Measurements from ENCODE around the gene BRF1.

Gene BRF1

GRCh38 chr14:105333020-105333490 lies 32.3 kb upstream of the BRF1 start:
- no peaks in the 10 kb centered on the region for H3K4me1 ChIP-seq
- DNase-seq = peak; percentile 18
- no peak overlapping the region for H3K4me3 ChIP-seq (ENCODE audit: low read depth, low read length)
- no peaks in the 10 kb centered on the region for H3K9me3 ChIP-seq
- H3K36me3 ChIP-seq = no peaks in the 10 kb centered on the region; the same call in 1 of the 2 replicates
- H3K27me3 ChIP-seq = no peaks in the 10 kb centered on the region
- TF ChIP-seq CTCF (IDR thresholded peaks at IDR 0.05; ENCODE audit: low read depth, low read length) = no peak

GRCh38 chr14:105332350-105332874 lies 31.6 kb upstream of the BRF1 start:
- Histone ChIP-seq H3K4me1 (no peaks in the 10 kb centered on the region), H3K9me3 (no peaks in the 10 kb centered on the region), H3K27me3 (no peaks in the 10 kb centered on the region), H3K36me3 (no peaks in the 10 kb centered on the region; the same call in 1 of the 2 replicates), H3K4me3 (ENCODE audit: low read depth, low read length) (no peak overlapping the region)
- TF ChIP-seq CTCF (IDR thresholded peaks at IDR 0.05; ENCODE audit: low read depth, low read length) = no peak
- DNase-seq = peak; percentile 5

GRCh38 chr14:105331575-105332349 lies 31.0 kb upstream of the BRF1 start:
- TF ChIP-seq CTCF (IDR thresholded peaks at IDR 0.05; ENCODE audit: low read depth, low read length) = no peak

GRCh38 chr14:105330491-105330895 lies 29.7 kb upstream of the BRF1 start:
- H3K27me3 ChIP-seq = no peaks in the 10 kb centered on the region
- no peaks in the 10 kb centered on the region for H3K9me3 ChIP-seq
- H3K4me1 ChIP-seq = no peaks in the 10 kb centered on the region
- no peak overlapping the region for H3K4me3 ChIP-seq (ENCODE audit: low read depth, low read length)
- TF ChIP-seq CTCF (IDR thresholded peaks at IDR 0.05; ENCODE audit: low read depth, low read length) = no peak
- H3K36me3 ChIP-seq = no peaks in the 10 kb centered on the region
- peak; percentile 6 for DNase-seq

More at GRCh38 chr14:105331575-105332349, 31.0 kb upstream of the BRF1 start:
- no peaks in the 10 kb centered on the region for H3K27me3 ChIP-seq
- no peak overlapping the region for H3K4me3 ChIP-seq (ENCODE audit: low read depth, low read length)
- DNase-seq = no peak
- no peaks in the 10 kb centered on the region for H3K36me3 ChIP-seq
- no peaks in the 10 kb centered on the region for H3K9me3 ChIP-seq
- no peaks in the 10 kb centered on the region for H3K4me1 ChIP-seq

GRCh38 chr14:105329411-105330150 lies 28.8 kb upstream of the BRF1 start:
- DNase-seq = no peak
- Histone ChIP-seq H3K4me1 (no peaks in the 10 kb centered on the region), H3K27me3 (no peaks in the 10 kb centered on the region), H3K9me3 (no peaks in the 10 kb centered on the region), H3K36me3 (no peaks in the 10 kb centered on the region), H3K4me3 (ENCODE audit: low read depth, low read length) (no peak overlapping the region)
- TF ChIP-seq CTCF (IDR thresholded peaks at IDR 0.05; ENCODE audit: low read depth, low read length) = no peak
